ENCODE data around the gene VTA1. TPM values are rescaled to one million over a fixed set of nuclear protein-coding genes. Genes with fewer than 3 reads are reported as not detected.

VTA1 gene
- total RNA-seq, 2 donors from 2014 or later: 26.4 to 37.3 TPM

DNA sequence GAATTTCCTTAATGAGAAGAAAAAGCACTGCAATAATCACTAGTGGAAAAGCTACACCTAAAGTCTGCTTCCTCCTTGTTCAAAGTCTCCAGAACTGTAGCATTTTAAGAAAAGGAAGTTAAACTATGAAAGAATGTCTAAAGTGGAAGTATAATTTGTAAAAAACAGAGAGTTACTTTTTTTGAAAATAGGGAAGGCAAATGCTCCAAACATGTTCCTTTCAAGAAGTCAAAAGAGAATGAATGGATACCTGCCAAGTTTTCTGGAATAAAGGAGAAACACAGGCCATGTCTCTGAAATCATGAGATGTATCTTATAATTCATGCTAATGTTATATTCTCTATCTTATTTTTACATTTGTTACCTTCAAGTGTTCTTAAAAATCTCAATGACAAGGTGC lies 94.0 kb downstream of the VTA1 start:
- no peak overlapping the region for H3K27ac ChIP-seq
- DNase-seq (ENCODE audit: low spot score) (no peak), ATAC-seq (ENCODE audit: insufficient number of reproducible peaks, low FRiP score, low read depth) (no peak)
- H3K4me1 ChIP-seq (ENCODE audit: control insufficient read depth in 1 of 2, low read depth in 2 of 2): no peaks in the 10 kb centered on the region
- no peaks in the 10 kb centered on the region for H3K36me3 ChIP-seq
- no peaks in the 10 kb centered on the region for H3K9me3 ChIP-seq
- H3K4me3 ChIP-seq: no peak overlapping the region
- TF ChIP-seq CTCF (IDR thresholded peaks at IDR 0.05): no peak
- H3K27me3 ChIP-seq (replicated peaks; ENCODE audit: insufficient read depth): no peaks in the 10 kb centered on the region

DNA sequence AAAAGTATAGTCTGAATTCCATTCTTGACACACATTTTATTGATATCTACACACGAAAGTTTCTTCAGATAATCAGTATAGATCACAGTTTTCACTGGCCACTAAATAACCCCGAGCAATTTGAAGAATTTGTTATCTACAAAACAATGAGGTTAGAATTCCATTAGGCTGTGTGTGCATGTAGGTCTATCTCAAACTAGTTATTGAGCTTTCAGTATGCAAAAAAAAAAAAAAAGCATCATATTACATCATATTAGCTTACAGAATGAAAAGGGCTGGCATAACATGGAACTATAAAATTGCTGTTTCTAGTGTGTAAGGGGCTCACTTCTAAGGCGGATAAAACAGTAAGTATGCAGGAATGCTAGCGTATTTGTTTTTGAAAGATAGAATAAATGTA lies 95.2 kb downstream of the VTA1 start:
- no peak overlapping the region for H3K27ac ChIP-seq
- TF ChIP-seq CTCF (IDR thresholded peaks at IDR 0.05): no peak
- no peaks in the 10 kb centered on the region for H3K36me3 ChIP-seq
- DNase-seq (ENCODE audit: low spot score) (no peak), ATAC-seq (ENCODE audit: insufficient number of reproducible peaks, low FRiP score, low read depth) (no peak)
- no peaks in the 10 kb centered on the region for H3K9me3 ChIP-seq
- H3K4me1 ChIP-seq (ENCODE audit: control insufficient read depth in 1 of 2, low read depth in 2 of 2): no peaks in the 10 kb centered on the region
- no peak overlapping the region for H3K4me3 ChIP-seq
- H3K27me3 ChIP-seq (replicated peaks; ENCODE audit: insufficient read depth): no peaks in the 10 kb centered on the region

GRCh38 chr6:142246960-142247359 lies 99.9 kb downstream of the VTA1 start:
- DNase-seq (ENCODE audit: low spot score) (no peak), ATAC-seq (ENCODE audit: insufficient number of reproducible peaks, low FRiP score, low read depth) (no peak)
- Histone ChIP-seq H3K4me3 (no peak overlapping the region), H3K9me3 (no peaks in the 10 kb centered on the region), H3K27me3 (replicated peaks; ENCODE audit: insufficient read depth) (no peaks in the 10 kb centered on the region), H3K36me3 (no peaks in the 10 kb centered on the region), H3K4me1 (ENCODE audit: control insufficient read depth in 1 of 2, low read depth in 2 of 2) (no peaks in the 10 kb centered on the region), H3K27ac (no peak overlapping the region)
- no peak for TF ChIP-seq CTCF (IDR thresholded peaks at IDR 0.05)

- ATAC-seq (ENCODE audit: insufficient number of reproducible peaks, low FRiP score, low read depth) (no peak), DNase-seq (ENCODE audit: low spot score) (no peak)
- H3K4me1 ChIP-seq (ENCODE audit: control insufficient read depth in 1 of 2, low read depth in 2 of 2): no peaks in the 10 kb centered on the region
- no peak for TF ChIP-seq CTCF (IDR thresholded peaks at IDR 0.05)
- no peak overlapping the region for H3K4me3 ChIP-seq
- no peaks in the 10 kb centered on the region for H3K9me3 ChIP-seq
- H3K27ac ChIP-seq: no peak overlapping the region
- H3K36me3 ChIP-seq: no peaks in the 10 kb centered on the region
- no peaks in the 10 kb centered on the region for H3K27me3 ChIP-seq (replicated peaks; ENCODE audit: insufficient read depth)
These were observed 102.2 kb downstream of the VTA1 start for GRCh38 chr6:142249266-142249665.

- Histone ChIP-seq H3K4me3 (no peak overlapping the region), H3K27ac (no peak overlapping the region), H3K9me3 (no peaks in the 10 kb centered on the region), H3K4me1 (ENCODE audit: control insufficient read depth in 1 of 2, low read depth in 2 of 2) (peaks cover 10 to 15% of the 10 kb centered on the region in 2 donors), H3K27me3 (replicated peaks; ENCODE audit: insufficient read depth) (no peaks in the 10 kb centered on the region), H3K36me3 (no peaks in the 10 kb centered on the region)
- DNase-seq (ENCODE audit: low spot score) (no peak), ATAC-seq (ENCODE audit: insufficient number of reproducible peaks, low FRiP score, low read depth) (no peak)
- TF ChIP-seq CTCF (IDR thresholded peaks at IDR 0.05): no peak
These were observed 104.9 kb downstream of the VTA1 start for GRCh38 chr6:142251930-142252445.

Measured in thoracic aorta (tissue), 2 donors.